Measurements from ENCODE around the gene ITGB8. TPM values are rescaled to one million over a fixed set of nuclear protein-coding genes. Genes with fewer than 3 reads are reported as not detected.

Gene ITGB8
- total RNA-seq, 1 experiment from 2014 or later: 32.0 TPM

DNA sequence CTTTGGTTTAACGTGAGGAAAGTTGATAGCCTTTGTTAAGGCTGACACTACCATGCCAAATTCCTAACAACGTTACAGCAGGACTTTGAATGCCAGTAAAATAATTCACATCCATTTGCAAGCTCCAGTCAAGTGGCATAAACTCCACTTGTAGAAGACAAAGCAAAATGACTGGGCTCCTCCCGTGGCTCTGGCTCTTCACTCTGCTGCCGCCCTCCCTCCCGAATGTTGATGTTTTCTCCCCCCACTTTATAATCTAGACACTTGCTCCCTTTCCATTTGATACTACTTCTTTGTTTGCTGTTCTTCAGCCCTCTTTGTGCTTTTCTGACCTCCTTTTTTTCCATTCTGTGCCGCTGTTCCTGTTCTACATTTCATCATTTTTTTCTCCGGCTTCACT lies 22.8 kb upstream of the ITGB8 start:
- DNase-seq (ENCODE audit: low read depth): peak; percentile 68

DNA sequence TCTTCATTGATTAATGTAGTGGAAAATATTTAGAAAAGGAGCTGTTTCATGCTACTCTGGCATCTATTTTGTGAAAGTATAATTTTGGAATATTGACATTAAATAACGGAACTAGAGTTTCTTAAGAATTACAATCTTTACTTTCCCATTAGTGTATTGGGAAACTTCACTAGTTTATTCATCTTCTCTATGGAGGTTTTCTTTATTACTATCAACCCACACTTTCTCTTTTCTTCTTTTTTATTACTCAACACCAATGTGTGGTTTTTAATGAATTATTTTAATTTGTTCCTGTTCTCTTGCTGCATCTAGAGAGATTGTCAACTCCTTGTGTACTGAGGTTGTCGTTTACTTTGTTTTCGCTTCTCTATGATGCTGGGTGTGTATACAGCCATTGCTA lies 20.4 kb upstream of the ITGB8 start:
- DNase-seq (ENCODE audit: low read depth): no peak

DNA sequence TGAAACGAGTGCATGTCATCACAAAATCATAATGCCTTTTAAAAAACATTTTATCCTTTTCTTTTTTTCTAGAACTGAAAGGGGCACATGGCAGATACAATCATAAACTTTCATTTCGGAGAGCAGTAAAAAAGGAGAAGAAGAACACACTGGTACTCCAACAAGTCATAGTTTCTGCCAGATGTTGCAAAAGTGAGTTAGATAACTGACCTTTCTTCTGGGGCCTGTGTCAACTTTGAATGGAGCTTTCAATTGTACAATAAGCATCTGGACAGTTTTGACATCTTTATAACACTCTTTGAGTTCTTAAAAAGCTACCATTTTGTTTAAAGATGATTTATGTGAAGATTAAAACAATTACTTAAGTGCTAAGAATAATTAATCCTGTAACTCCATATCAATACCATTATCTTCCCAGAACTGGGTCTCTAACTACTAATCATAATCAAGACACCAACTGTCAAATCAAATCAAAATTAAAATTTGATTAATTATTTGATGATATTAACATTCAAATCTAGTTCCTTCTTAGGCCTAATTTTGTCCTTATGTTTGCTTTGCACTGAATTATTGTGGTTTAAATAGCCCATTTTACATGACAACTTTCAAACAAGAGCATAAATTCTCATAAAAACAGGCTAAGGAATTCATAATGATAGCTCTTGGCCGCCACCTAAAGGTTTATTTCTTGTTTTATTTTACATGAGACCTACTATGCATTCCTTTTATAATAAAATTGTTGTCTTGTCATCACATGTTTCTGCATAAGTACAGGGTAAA lies 19.5 kb upstream of the ITGB8 start:
- peak; percentile 65 for DNase-seq (ENCODE audit: low read depth)

DNA sequence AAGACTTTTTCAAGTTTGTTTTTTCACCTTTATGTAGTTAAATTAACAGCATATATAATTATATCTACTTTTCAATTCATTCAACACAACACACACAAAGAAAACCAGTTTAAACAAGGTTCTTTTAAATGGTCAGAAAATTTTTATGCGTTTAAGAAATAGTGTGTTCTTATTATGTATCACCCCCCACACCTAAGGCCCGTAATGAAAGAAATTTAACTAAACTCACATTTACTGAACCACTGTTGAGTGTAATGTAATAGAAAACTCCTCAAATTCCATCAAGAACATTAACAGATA lies 19.0 kb upstream of the ITGB8 start:
- no peak for DNase-seq (ENCODE audit: low read depth)

DNA sequence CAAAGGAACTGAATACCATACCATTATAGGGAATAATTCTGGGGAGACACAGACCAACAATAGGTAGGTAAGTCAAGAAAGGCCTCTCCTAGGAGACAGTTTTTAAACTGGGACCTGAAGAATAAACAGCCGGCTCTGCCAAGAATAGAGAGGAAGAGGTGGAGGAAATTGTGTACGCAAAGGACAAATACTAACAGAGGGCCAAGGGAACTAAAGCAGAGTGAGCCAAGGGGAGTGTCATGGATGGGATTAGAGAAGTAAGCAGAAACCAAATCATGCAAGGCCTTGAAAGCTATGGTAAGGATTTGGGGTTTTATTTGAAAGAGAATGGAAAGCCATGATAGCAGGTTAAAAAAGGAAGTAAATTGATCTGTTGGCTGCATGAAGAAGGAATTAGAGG lies 18.1 kb upstream of the ITGB8 start:
- no peak for DNase-seq (ENCODE audit: low read depth)

DNA sequence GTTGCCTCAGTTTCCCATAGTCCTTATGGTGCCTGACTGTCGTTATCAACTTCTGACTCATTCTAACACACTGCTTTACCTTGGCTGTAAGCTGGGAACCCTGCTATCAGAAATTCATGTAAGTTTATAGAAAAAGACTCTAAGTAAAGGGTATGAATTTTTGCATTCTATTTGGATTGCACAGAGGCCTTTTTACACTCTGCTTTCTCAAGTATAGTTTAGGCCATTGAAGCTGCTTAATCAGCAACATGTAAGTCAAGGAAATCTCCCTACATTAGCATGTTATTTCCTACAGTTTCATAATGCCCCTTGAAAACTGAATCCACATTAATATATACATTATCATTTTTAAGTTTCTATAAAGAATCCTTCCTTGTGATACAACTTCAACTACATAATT lies 17.1 kb upstream of the ITGB8 start:
- no peak for DNase-seq (ENCODE audit: low read depth)

DNA sequence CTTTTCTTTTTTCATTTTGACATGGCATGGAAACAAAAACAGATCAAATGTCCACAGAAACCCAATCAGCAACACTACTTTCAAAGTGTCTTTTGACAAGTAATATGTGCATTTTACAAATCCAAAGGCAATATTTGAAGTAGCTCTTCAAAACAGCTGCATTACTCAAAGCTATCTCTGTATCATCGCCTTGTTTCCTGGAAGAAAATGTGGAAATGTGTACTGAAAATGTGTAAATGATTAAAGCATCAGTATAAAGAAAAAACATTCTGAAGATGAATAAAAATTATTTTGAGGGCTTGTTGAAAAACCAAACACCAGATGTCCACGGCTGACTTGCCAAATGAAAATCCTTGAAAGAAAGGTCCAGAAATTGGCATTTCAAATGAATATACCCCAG lies 16.5 kb upstream of the ITGB8 start:
- no peak for DNase-seq (ENCODE audit: low read depth)

DNA sequence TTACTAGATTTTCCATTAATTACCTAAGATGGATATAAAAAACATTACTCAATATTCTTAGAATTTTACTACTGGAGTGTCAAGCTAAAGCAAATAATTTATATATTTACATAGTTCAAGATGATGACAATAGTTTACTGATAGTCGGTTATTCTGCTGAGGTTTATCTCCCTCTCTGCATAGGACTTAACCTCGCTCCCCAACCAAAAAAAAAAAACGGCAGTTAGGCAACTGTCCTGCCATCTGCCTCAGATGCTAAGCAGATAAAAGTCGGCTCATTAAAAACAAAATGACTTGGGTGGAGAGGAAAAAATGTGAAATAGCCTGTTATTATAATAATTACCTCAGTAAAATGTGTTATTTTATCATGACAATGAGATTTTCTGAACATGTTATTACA lies 14.0 kb upstream of the ITGB8 start:
- DNase-seq (ENCODE audit: low read depth): no peak

DNA sequence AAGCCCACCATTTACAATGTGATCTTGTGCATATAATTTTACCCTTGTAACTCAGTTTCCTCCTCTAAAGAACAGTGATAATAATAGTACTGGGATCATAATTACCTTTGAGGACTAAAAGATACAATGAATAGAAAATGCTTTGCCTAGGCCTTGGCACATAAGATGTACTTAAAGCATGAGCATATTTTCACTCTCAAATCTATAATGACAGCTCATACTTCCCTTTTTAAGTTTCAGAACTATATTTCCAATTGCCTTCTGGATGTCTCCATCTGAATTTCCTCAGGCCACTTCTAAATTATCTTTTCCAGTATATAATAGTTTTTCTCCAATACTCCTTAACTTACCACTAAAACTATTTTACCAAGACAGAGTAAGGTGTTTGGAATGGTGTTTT lies 13.3 kb upstream of the ITGB8 start:
- no peak for DNase-seq (ENCODE audit: low read depth)

DNA sequence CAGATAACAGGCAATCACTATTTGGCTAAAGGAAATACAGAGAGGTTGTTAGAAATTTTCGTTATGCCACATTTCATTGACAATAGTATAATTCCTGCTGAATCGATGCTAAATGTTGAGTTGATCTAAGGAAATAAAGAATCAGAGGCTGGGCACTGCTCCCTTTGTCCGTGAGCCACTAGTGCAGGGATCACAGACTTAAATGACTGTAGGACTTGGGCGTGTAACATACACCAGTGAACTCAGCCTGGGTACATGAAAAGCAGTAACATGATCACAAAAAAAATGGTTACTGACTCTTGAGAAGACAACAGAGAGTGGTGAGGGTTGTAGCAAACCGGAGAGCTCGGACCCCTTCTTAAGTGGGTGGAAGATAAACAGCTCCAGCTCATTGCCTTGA lies 11.8 kb upstream of the ITGB8 start:
- DNase-seq (ENCODE audit: low read depth): no peak

DNA sequence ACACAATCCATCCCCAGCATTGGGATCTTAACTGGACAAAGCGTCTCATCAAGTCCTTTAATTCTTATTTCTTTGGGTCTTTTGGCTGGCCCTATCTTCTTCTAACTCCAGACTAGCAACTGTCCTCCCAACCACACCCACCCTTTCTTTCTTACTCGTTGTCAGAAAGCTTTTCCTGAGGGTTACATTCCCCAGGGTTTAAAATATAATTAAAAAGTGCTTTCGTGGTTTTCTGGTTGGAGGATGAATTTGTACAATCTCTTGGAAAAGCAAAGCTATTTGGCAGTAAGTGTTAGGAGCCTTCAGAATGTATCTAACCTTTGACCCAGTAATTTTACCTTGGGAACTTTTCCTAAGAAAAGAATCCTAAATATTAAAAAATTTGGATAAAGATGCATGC lies 10.4 kb upstream of the ITGB8 start:
- DNase-seq (ENCODE audit: low read depth): no peak

DNA sequence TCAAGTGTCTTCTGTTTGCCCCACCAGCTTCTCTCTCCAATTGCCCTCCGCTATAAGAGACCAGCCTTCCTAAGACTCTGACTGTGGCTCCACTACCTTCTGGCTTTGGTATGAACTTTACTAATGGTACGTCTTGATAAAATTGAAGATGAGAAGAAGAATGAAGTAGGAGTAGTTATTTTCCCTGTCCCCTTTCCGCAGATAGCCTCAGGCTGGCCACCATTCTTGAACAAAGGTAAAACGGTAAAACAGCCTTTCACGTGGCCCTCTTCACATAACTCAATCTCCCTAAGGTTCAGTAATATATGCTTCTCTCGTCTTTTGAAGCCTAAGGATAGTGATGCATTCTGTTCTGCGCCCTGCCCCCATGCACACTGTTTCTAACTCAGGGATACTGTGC lies 9.9 kb upstream of the ITGB8 start:
- DNase-seq (ENCODE audit: low read depth): no peak

DNA sequence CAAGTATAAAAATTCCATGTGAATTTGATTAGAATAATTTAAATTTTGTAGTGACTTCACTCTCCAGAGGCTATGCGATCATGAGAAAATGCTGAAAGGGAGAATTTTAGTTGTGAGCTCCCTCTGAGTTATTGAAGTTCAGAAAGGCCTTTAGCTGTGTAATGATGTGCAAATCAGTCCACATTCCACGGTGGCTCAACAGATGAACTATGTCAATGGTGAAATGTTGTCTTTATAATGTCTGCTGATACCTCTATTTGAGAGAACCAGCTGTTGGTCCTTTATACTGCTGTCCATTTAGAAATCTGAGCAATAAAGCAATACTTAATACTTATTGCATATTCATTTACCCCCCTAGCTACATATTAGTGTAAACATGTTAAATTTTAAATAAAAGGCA lies 7.1 kb upstream of the ITGB8 start:
- DNase-seq (ENCODE audit: low read depth): no peak

DNA sequence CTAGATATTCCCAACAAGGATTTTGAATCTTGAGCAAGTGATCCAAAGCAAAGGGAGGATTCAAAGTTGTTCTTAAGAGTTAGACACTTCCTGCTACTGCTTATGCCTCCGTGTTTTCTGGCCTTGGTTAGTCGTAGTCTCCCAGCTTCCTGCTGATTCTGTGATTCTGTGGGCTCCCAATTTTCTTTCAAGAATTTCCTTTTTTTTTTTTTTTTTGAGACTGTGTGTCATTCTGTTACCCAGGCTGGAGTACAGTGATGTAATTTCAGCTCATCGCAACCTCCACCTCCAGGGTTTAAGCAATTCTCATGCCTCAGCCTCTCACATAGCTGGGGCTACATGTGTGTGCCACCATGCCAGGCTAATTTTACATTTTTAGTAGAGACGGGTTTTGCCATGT lies 4.4 kb upstream of the ITGB8 start:
- DNase-seq (ENCODE audit: low read depth): no peak

DNA sequence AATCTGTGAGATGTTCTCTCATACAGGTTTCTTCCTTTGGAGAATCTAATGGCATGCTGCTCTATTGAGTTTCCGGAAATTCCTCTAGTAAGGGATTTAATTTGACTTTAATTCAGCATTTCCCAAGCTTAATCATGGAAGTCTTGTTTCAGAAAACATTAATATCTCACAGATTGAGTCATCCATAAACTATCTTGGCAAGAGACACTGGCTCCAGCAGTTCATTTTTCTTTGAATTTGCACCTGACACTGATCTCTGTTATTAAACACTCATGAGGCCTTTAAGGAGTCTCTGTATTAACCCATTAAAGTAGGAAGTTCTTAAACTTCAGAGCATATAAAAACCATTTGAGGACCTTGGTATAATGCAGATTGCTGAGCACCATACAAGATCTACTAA lies 3.6 kb upstream of the ITGB8 start:
- DNase-seq (ENCODE audit: low read depth): no peak

DNA sequence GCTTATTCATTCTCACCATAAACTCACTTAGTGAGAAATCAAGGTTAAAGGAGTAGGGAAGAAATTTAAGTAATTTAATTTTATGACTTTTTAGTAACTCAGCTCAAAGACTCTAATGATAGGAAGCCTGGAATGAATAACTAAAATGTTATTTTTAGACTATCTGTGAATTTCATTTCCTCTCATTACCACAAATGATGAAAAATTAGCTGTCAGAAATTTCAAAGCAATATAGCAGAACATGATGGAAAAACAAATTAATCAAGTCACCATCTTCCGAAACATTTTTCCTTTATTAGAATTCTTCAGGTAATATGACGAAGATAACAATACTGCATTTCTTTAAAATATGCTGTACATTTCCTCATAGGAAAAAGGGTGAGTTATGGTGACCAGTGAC lies 2.7 kb upstream of the ITGB8 start:
- DNase-seq (ENCODE audit: low read depth): no peak

DNA sequence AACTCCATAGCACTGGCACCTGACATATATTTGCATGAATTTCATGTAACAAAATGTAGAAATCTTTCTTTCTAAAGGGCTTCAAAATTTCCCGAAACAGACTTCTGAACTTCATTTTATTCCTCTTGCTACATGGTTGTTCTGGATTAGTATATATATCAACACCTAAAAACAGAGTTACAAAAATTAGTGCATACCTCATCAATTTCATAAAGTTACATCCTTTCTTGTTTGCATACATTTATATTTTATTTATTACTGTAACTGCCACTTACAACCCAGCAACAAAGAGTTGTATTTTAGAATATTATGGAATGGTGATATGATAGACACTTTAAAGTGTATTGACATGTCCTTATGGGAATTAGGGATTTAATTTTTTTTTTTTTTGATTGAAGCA lies 2.0 kb upstream of the ITGB8 start:
- no peak for DNase-seq (ENCODE audit: low read depth)

DNA sequence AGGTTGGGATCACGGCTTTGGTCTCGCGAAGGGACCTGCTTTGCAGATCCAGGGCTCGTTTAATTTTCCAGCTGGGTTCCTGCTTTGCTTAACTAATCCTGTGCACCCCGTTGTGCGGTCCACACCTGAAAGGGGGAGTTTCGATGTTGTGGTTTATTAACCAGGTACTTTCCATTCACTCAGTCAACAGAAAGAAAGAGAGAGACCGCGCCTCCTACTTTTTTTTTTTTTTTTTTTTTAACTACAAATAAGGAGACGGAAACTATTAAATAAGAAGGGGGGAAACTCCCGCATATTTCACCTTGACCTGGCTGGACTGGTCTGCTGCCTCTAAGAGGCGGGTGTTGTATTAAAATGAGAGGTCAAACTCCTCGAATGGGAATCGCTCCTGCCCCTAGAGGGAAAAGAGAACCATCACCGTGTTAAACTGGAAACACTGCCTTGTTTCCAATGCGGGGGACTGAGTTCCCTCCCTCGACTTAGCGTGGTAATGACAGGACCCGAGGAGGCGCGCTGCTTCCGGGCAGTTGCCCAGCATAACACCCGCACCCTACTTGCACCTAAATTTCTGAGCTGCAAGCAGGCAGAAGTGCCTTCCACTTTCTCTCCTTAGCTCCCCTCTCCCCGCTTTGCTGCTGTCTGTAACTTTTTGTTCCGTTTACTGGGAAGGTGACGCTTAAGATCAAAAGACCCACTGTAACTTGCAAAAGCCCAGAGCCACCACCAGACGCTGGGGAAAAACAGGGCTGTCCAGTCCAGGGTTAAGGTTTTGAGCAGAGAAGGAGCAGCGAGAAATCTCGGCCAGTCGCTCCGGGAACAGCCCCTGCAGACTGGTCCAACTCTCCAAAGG lies 1.1 kb upstream of the ITGB8 start:
- peak; percentile 91 for DNase-seq (ENCODE audit: low read depth)

DNA sequence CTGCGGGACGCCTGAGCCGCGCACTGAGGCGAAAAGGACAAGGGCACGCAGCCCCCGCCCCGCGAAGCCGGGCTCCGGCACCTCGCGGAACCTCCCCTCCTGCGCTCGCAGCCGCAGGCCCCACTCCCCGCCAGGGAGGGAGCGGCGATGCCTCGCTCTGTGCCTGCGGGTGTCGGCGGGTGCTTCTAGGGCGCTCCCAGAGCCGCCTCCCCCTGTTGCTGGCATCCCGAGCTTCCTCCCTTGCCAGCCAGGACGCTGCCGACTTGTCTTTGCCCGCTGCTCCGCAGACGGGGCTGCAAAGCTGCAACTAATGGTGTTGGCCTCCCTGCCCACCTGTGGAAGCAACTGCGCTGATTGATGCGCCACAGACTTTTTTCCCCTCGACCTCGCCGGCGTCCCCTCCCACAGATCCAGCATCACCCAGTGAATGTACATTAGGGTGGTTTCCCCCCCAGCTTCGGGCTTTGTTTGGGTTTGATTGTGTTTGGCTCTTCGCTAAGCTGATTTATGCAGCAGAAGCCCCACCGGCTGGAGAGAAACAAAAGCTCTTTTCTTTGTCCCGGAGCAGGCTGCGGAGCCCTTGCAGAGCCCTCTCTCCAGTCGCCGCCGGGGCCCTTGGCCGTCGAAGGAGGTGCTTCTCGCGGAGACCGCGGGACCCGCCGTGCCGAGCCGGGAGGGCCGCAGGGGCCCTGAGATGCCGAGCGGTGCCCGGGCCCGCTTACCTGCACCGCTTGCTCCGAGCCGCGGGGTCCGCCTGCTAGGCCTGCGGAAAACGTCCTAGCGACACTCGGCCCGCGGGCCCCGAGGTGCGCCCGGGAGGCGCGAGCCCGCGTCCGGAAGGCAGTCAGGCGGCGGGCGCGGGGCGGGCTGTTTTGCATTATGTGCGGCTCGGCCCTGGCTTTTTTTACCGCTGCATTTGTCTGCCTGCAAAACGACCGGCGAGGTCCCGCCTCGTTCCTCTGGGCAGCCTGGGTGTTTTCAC lies 519 bp downstream of the ITGB8 start:
- DNase-seq (ENCODE audit: low read depth): peak; percentile 84

DNA sequence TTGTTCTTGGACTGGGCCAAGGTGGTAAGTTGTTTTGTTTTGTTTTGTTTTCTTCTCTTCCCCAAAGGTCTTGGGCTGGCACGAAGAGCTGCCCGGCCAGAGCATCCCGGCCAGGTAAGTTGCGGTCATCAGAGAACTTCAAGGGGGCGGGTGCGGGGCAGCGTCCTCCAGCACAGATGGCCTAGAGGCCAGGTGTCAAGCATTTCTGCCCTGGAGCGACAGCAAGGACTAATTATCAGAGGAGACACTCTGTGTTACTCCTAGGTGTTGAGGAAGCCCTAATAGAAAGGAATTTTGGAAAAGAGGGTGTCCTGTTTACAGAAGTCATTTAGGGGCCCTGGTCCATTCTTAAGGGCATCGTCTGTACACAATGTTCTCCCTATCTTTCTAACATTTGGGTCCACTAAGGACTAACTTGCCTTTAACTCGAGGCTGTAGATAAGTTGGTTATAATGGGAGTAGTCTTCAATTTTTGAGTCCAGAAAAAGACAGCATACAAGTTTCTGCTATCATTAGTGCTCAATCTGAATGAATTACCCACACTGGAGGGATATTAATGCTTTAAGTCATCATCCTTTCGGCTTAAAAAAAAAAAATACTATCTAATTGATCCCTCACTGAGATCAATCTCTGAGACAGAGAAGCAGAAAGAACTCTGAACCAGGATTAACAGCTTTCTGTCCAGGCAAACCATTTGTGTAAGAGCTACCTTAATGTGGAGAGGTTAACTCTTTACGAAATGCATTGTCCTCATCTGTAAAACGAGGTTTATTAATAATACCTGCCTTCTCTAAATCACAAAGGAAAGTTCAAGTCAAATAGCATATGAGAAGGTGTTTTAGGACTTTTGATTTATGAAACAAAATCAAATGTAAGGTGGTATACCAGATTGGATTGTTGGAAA lies 1.5 kb downstream of the ITGB8 start:
- DNase-seq (ENCODE audit: low read depth): no peak

DNA sequence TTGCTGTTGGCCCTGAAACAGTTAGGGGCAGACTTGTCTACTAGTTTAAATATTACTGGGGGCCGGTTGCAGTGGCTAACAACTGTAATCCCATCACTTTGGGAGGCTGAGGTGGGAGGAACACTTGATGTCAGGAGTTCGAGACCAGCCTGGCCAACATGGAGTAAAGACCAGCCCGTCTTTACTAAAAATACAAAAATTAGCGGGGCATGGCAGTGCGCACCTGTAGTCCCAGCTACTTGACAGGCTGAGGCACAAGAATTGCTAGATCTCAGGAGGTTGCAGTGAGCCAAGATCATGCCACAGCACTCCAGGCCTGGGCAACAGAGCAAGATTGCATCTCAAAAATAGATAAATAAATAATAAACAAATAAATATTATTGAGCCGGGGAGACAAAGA lies 7.6 kb downstream of the ITGB8 start:
- no peak for DNase-seq (ENCODE audit: low read depth)
